Astrocyte (in vitro differentiated cells and primary cell): ENCODE data around the gene MSRB3. TPM values are rescaled to one million over a fixed set of nuclear protein-coding genes. Genes with fewer than 3 reads are reported as not detected.

Experiments used
- DNase-seq: peaks from one replicate; pipeline ENCODE4 v3.0.0-alpha.2; 2010; ENCODE audit warnings: low read depth
- FAIRE-seq: peaks from 2 replicates; lab custom pipeline; 2011; peaks lifted over from hg19 to GRCh38; lab: Jason Lieb, UNC
- H2AFZ ChIP-seq: 2 replicates; pipeline ENCODE4 v1.6.0; 2012; ENCODE audit warnings: low read depth, low read length, inconsistent platforms
- H3K27ac ChIP-seq: 2 replicates; pipeline ENCODE4 v1.5.1; 2011; ENCODE audit warnings: low read depth, low read length, inconsistent platforms
- H3K27me3 ChIP-seq: 2 replicates; pipeline ENCODE4 v1.6.0; 2011; ENCODE audit warnings: low read length, inconsistent platforms; ENCODE audit not compliant: insufficient read depth
- H3K36me3 ChIP-seq: 2 replicates; pipeline ENCODE4 v1.5.1; 2011; ENCODE audit warnings: low read length, inconsistent platforms; ENCODE audit not compliant: insufficient read depth
- H3K4me1 ChIP-seq: 2 replicates; pipeline ENCODE4 v1.5.1; 2011; ENCODE audit warnings: low read length, inconsistent platforms; ENCODE audit not compliant: insufficient read depth
- H3K4me2 ChIP-seq: 2 replicates; pipeline ENCODE4 v1.6.0; 2012; ENCODE audit warnings: low read length, inconsistent platforms
- H3K4me3 ChIP-seq: 2 replicates; pipeline ENCODE4 v1.5.1; 2011; ENCODE audit warnings: low read depth, mild to moderate bottlenecking, low read length, inconsistent platforms; ENCODE audit not compliant: insufficient read depth
- H3K79me2 ChIP-seq: 2 replicates; pipeline ENCODE4 v1.6.0; 2012; ENCODE audit warnings: mild to moderate bottlenecking, low read length, inconsistent platforms; ENCODE audit not compliant: insufficient read depth
- H3K9ac ChIP-seq: 2 replicates; pipeline ENCODE4 v1.6.0; 2012; ENCODE audit warnings: mild to moderate bottlenecking, low read length, inconsistent platforms
- H3K9me3 ChIP-seq: 2 replicates; pipeline ENCODE4 v1.5.1; 2012; ENCODE audit warnings: low read depth, mild to moderate bottlenecking, low read length, inconsistent platforms; ENCODE audit not compliant: insufficient read depth
- H4K20me1 ChIP-seq: 2 replicates; pipeline ENCODE4 v1.6.0; 2012; ENCODE audit warnings: low read length, inconsistent platforms; ENCODE audit not compliant: insufficient read depth
- H3K27ac Mint-ChIP-seq: one replicate; pipeline ENCODE4 v1.8.0; 2021; ENCODE audit warnings: mild to moderate bottlenecking, mixed read lengths; ENCODE audit not compliant: unreplicated experiment
- H3K27me3 Mint-ChIP-seq: one replicate; pipeline ENCODE4 v1.8.0; 2021; ENCODE audit warnings: low read depth, mixed read lengths; ENCODE audit not compliant: unreplicated experiment
- H3K36me3 Mint-ChIP-seq: one replicate; pipeline ENCODE4 v1.8.0; 2021; ENCODE audit warnings: low read depth, mixed read lengths; ENCODE audit not compliant: unreplicated experiment
- H3K4me1 Mint-ChIP-seq: one replicate; pipeline ENCODE4 v1.8.0; 2021; ENCODE audit warnings: low read depth, mixed read lengths; ENCODE audit not compliant: unreplicated experiment
- H3K4me3 Mint-ChIP-seq: one replicate; pipeline ENCODE4 v1.8.0; 2021; ENCODE audit warnings: mild to moderate bottlenecking, moderate library complexity, mixed read lengths; ENCODE audit not compliant: unreplicated experiment
- H3K9me3 Mint-ChIP-seq: one replicate; pipeline ENCODE4 v1.8.0; 2021; ENCODE audit warnings: mild to moderate bottlenecking, mixed read lengths; ENCODE audit not compliant: unreplicated experiment
- CTCF ChIP-seq: IDR thresholded peaks from 2 replicates; pipeline ENCODE4 v1.5.1; 2011; ENCODE audit warnings: low read depth, mild to moderate bottlenecking, inconsistent platforms, low read length, moderate library complexity; ENCODE audit not compliant: insufficient read depth
- EZH2 ChIP-seq: IDR thresholded peaks from 2 replicates; pipeline ENCODE4 v1.6.1; 2012; ENCODE audit warnings: mild to moderate bottlenecking, low read length, inconsistent platforms; ENCODE audit not compliant: insufficient read depth
- total RNA-seq: library from RNA; stranded (reverse); gene quantifications from 2 replicates; pipeline ENCODE4 v1.2.1, GENCODE V29; 2021

MSRB3 gene
- total RNA-seq, 1 donor from 2014 or later, result 73.0 TPM

GRCh38 chr12:65461017-65461416 lies 182.5 kb downstream of the MSRB3 start:
- Histone ChIP-seq H3K4me3 (no peak overlapping the region), H3K4me1 (peaks cover 5% of the 10 kb centered on the region), H3K4me2 (no peak overlapping the region), H3K27ac (no peak overlapping the region), H3K36me3 (no peaks in the 10 kb centered on the region), H4K20me1 (no peaks in the 10 kb centered on the region), H3K9me3 (no peaks in the 10 kb centered on the region), H3K27me3 (no peaks in the 10 kb centered on the region), H2AFZ (no peak overlapping the region), H3K79me2 (no peaks in the 10 kb centered on the region), H3K9ac (no peak overlapping the region)
- Mint-ChIP-seq H3K4me1 (peaks cover 13% of the 10 kb centered on the region), H3K4me3 (no peak overlapping the region), H3K9me3 (no peaks in the 10 kb centered on the region), H3K27me3 (no peaks in the 10 kb centered on the region), H3K36me3 (peaks cover 22% of the 10 kb centered on the region), H3K27ac (no peak overlapping the region)
- FAIRE-seq (no peak), DNase-seq (no peak)
- TF ChIP-seq EZH2 (no peak), CTCF (no peak)

DNA sequence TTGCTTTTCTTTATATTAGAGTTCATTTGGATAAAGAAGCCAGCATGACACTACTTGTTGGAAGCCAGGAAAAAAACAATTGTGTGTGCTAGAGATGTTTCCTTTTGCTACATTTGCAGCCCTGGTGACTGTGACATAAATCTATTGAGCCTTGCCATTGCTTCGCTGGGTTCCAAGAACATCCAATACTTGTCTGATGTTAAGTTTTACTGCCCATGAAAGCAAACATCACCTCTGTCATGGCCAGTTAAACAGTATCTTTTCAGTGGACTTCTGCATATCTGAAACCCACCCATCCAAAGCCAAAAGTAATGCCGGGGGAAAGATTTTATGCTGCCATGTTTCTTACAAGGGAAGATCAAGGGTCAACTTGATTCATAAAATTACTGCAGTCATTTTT lies 184.0 kb downstream of the MSRB3 start:
- H3K9ac ChIP-seq, result no peak overlapping the region
- no peak overlapping the region for H3K4me3 Mint-ChIP-seq
- H3K27me3 ChIP-seq, result no peaks in the 10 kb centered on the region
- DNase-seq, result no peak
- H3K4me1 ChIP-seq, result peaks cover 5% of the 10 kb centered on the region
- no peak overlapping the region for H3K27ac ChIP-seq
- no peaks in the 10 kb centered on the region for H3K79me2 ChIP-seq
- no peak overlapping the region for H3K27ac Mint-ChIP-seq
- no peaks in the 10 kb centered on the region for H3K36me3 ChIP-seq
- H3K9me3 ChIP-seq, result no peaks in the 10 kb centered on the region
- TF ChIP-seq EZH2, result no peak
- H3K4me2 ChIP-seq, result no peak overlapping the region
- no peak overlapping the region for H2AFZ ChIP-seq
- H3K4me1 Mint-ChIP-seq, result peaks cover 13% of the 10 kb centered on the region
- H3K4me3 ChIP-seq, result no peak overlapping the region
- no peaks in the 10 kb centered on the region for H3K9me3 Mint-ChIP-seq
- no peaks in the 10 kb centered on the region for H4K20me1 ChIP-seq
- FAIRE-seq, result no peak
- peaks cover 25% of the 10 kb centered on the region for H3K36me3 Mint-ChIP-seq
- no peaks in the 10 kb centered on the region for H3K27me3 Mint-ChIP-seq

GRCh38 chr12:65463082-65463481 lies 184.6 kb downstream of the MSRB3 start:
- TF ChIP-seq CTCF (no peak), EZH2 (no peak)
- FAIRE-seq, result no peak
- H3K27ac ChIP-seq, result no peak overlapping the region

More at GRCh38 chr12:65463082-65463481, 184.6 kb downstream of the MSRB3 start:
- Histone ChIP-seq H3K36me3 (no peaks in the 10 kb centered on the region), H3K4me1 (peaks cover 5% of the 10 kb centered on the region), H3K27me3 (no peaks in the 10 kb centered on the region), H2AFZ (no peak overlapping the region), H3K9me3 (no peaks in the 10 kb centered on the region), H3K4me2 (no peak overlapping the region), H3K79me2 (no peaks in the 10 kb centered on the region), H3K4me3 (no peak overlapping the region), H3K9ac (no peak overlapping the region), H4K20me1 (no peaks in the 10 kb centered on the region)
- Mint-ChIP-seq H3K27me3 (no peaks in the 10 kb centered on the region), H3K27ac (no peak overlapping the region), H3K4me3 (no peak overlapping the region), H3K9me3 (no peaks in the 10 kb centered on the region), H3K36me3 (peaks cover 25% of the 10 kb centered on the region), H3K4me1 (peaks cover 13% of the 10 kb centered on the region)
- no peak for DNase-seq
